Fibroblast of skin of right biceps (primary cell): ENCODE results near the gene PDLIM5.
A peak's percentile ranks its signal among the peaks of the same experiment; 100 is the strongest.

Source experiments
- DNase-seq: peaks from one replicate; pipeline ENCODE4 v3.0.0-alpha.2; 2013

PDLIM5 gene

DNA sequence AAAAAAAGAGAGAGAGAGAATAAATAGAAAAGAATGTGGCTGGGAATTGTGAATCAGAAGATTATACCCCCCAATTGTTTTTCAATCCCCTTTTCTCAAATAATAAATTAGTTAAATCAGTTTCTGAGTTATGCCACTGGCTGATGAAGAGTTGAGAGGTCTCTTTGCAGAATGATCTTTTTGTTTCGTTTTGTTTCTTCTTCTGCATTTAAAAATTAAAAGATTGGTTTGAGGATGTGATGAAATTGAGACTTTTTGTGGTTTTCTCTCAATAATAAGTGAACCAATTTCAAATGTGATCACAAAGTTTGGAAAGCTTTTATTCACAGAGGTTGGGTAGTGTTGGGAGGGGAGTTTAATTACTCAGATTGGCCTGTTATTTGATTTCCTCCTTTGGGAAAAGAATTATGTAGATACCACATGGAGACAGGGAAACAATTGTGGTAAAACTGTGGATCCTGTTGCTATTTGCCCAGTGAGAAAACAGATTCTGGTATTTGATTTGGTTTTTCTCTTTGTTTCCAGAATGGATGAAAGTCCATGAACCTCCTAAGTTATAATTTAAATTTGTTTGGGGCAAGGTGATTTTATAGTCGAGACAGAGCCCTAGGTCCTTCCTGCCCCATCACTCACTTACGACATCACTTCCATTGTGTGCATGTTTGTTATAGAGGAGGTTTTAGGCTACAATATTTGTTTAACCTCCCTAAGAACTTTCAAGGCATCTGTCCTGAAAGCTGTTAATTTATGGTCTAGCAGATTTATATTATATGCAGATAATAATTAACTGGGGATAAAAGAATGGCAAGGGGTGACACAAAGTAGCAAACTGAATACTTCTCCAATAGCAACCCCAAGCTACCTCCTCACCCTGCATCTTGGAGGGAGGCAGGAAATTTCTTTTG lies 214.0 kb downstream of the PDLIM5 start:
- DNase-seq: no peak

DNA sequence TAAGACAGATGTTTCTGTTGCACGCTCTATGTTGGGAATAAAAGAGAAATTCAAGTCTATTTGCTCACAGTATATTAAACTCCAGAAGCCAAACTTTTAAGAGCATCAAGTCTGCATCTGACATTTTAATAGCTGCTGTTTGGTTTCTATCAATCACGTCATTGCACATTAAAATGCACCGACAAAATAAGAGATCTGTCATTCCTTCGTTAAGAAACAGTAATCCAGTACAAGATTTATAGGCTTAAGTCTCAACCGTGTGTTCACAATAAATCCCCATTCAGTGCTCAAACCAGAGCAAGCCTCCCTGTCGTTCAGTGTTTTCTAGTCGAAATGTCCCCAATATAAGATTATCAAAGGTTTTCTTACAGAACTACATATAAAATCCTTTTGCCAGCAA lies 217.0 kb downstream of the PDLIM5 start:
- DNase-seq: no peak

DNA sequence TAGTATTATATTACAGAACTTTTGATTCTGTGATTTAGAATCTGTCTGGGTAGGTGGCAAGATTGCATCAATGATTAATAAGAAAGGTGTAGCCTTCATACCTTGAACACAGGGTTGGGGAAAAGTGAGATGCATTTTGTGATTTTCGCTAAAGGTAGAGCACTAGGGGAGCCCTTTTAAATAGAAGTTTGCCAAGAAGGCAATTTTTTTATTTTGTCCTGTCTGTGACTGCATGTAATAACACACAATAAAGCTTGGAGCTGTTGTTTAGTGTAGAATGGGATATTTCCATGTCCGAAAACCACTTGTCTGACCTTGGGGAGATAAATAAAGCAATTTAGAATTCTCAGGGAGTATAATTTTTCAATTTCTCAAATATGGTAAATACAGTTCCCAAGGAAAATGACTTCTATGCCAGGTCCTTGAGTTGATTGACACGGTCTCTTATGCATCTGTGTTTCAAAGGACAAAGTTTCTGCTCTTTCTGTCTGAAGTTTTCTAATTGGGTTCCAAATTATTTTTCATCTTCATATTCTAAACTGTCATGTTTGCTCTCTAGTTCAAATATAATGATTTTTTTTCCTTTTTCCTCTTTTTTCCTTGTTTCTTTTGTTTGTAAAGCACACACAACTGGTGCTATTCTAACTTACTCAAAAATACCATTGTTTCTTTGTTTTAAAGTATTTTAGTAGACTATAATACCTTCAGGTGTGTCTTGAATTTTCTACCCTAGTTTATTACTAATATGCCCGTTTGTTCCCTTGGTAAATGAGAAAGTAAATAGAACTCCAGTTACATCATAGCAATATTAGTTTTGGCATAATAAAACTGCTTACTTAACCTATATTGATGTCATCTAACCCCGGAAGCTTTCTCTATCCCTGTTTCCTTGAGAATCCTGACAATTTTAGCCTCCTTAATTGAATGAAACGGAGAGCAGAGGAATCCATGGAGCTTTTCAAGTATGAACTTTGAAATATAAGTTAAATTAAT lies 218.2 kb downstream of the PDLIM5 start:
- DNase-seq: no peak

DNA sequence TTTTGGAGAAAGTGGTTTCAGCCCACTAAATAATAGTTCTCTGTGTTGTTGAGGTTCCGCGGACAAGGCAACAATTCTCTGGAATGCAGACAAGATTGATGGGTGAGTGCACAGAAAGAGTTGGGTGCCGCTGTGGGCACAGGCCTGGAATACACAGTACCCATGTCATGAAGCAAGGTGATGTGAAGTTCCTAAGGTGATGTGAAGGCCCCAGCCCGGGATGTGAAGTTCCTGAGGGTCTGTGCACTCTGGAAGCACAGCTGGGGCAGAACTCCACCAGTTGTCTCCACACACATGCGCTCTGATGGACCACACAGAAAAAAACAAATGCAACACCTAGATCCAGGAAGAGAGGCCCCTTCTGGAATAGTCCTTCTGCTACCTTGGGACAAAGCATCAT lies 219.4 kb downstream of the PDLIM5 start:
- no peak for DNase-seq

DNA sequence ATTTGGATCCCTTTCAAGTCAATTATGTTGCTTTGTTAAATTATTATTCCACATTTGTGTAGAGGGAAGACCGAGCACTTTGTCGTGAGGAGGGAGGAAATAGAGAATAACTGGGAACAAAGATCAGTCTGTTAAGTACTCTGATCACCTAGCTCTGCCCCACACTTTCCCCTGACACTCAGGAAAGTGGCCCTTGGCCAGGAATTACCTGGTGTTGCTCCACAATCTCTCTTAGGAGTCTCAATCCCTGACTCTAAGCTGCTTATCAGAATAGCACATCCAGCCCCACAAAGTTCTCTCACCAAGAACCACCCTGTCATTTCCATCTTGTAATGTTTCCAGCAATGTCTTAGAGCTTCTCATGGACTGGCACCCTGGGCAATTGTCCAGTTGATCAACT lies 222.2 kb downstream of the PDLIM5 start:
- no peak for DNase-seq

DNA sequence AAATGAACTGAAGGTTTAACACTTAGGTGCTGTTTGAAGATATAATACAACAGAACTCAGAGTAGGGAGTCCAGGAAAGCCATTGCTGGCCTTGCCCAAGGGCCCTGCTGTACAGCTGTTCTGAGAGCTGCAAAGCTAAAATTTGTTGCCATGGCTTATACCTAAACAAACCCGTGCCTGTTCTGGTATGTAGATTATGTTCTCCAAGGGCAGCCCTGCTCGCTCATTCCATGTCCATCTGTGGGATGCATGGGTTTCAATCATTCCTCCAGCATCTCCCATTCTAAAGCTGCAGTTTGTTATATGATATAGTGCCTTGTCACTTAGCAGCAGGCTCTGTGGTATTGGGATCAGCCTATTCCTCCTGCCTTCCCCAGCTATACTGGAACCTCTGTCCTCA lies 225.2 kb downstream of the PDLIM5 start:
- DNase-seq: peak; percentile 40

DNA sequence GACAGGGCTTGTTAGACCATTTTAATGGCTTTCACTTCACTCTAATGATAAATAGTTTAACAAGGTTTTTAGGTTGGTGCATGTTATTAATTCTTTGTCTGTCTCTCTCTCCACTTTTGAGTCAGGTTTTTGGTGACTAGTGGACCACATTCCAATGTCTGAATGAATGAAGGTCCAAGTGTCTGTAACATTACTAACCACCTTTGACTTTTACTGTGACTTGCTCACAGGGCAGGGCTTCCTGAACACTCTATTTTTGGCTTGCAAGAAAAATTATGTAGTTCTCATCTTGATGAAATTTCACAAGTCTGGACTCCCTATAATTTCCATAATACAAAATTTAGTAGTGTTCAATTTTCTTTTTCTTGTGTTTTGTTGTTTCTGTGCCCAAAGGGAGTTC lies 227.2 kb downstream of the PDLIM5 start:
- DNase-seq: peak; percentile 66

DNA sequence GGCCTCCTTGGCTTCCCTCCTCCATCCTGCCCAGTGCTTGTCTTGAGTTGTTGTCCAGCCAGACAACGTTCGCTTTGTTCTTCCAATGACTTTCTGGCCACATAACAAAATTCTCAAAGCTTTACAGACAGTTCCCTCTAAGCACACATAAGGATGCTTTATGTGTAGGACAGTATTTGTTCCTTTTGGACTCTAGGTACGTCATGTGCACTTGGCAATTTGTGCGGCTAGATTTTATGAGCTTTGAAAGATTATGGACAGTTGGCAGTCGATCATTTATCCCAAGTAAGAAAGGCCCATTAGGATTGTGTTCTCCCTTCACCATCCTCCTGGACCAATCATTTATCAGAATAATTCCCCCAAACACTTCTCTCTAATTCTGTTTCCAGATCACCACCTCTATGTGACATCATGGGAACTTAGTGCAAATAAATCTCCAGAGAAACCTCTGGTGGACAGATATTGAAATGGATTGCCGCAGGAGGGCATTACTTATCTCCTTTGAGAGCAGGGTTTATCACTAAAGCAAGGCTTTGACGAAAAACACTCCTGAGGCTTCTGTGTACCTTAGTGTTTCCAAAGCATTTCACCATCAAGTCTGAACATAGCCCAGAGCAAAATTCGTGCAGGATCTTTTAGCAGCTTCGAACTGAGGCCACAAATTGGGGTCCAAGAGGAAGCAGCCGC lies 228.6 kb downstream of the PDLIM5 start:
- DNase-seq: no peak

DNA sequence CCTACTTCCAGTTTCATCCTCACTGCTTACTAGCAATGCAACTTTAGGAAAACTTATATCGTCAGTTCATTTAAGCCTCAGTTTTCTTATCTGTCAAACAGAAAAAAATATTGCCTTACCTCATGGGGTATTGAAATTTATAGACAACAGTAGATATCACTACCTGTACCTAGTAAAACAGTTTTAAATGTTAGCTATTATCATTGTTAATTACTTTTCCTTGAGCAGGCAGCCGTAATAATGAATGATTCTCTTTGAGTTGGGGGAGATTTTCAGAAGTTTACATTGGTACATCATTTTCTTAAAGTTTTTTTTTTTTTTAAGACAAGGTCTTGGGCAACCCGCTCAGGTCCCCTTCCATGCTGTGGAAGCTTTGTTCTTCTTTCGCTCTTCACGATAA lies 234.3 kb downstream of the PDLIM5 start:
- DNase-seq: no peak

DNA sequence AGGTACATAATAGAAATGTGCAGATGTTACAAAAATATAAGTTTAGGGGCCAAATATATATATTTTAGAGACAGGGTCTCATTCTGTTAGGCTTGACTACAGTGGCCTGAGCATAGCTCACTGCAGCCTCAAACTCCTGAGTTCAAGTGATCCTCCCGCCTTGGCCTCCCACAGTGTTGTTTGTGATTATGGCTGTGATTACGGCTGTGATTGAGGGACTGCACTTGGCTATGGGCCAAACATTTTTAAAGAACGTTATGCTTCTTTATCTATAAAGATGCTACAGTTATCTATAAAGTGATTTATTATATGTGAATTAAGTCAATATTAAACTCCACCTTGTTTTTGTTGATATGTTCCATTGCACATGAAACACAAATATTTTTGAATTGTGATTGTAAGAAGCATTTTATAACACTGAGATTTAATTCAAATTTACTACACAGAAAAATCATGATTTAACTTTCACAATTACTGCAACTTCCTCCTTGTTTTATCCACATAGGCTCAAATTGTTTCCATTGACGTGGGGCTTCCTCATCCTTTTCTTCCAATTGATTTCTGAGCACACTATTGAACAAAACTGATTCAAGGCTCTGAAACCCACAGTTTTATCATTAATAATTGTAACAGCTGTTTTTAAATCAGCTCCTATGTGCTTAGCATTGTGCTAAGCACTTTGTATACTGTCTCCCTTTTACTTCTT lies 237.6 kb downstream of the PDLIM5 start:
- no peak for DNase-seq

DNA sequence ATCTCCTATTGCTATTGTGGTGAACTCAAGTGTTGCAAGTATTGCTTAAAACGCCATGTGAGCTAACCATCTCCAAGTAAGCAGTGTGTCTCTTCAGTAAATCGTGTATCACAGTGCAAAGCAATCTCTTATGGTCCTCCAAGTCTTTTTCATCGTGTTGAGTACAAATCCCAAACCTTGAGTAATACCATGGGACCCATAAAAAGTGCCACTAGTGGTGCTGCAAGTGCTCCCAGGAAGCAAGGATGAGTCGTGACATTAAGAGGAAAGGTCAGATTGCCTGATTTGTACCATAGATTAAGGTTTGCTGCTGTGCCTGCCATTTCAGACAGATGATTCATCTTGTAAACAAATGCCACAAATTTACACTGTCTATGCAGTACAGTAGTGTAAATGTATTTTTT lies 239.1 kb downstream of the PDLIM5 start:
- DNase-seq: peak; percentile 75

DNA sequence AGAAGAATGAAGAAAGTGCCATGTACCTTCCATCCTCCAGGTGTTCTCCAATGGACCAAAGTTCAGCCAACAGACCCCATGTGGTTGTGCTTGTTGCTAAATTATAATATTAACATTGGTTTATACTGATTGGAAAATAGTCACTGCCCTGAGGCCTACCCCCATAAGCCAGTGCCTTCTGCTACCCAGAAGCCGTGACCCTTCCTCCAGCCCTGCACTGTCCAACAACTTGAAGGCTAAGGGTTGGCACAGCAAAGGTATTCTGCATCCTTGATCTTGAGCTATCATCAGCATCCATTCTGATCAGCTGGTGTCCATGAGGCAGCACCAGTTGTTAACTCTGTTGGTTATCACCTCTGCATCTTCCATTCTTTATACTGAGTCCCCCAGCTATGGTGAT lies 239.8 kb downstream of the PDLIM5 start:
- DNase-seq: no peak

DNA sequence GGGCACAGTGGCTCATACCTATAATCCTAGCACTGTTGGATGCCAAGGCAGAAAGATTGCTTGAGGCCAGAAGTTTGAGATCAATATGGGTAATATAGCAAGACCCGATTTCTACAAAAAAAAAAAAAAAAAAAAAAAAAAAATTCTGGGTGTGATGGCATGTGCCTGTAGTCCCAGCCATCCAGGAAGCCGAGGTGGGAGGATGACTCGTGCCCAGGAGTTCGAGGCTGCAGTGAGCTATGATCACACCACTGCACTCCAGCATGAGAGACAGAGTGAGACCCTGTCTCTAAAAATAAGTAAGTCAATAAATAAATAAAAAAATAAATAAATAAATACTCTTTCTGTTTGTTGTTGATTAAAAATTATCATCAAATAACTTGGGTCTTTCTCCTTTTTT lies 243.6 kb downstream of the PDLIM5 start:
- peak; percentile 38 for DNase-seq

DNA sequence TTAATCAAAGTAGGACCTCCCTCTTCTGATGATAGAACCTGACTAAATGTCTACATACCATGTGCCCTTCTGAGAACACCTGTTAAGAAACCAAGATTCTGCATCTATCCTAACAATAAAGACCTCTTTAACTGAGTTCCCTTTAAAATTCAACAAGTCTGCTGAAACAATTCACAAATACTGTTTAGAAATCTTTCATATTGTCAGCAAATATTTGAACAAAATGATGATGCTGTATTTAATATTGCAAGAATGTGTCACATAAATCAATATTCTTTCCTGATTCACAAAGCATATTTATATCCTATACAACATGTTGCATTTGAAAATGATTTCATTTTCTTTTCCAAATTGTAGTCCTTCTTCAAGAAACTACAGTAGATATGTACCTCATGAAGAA lies 246.4 kb downstream of the PDLIM5 start:
- no peak for DNase-seq

DNA sequence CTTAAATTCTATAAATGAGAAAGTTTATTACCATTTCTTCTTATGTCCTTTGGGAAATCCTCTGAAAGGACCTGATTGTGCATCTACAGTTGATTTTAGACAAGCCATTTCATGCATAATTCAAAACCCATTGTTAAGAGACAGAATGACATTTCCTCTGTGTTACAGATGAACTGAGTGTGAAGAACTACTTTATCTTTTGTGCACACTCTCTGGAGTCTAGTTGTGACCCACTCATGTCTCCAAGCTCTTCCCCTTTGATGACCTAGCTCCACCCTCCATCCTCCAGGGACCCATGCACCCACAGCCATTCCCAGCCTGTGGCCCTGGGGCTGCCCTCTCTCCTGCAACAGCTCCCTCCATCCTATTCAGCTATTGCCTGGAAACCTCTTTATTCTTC lies 248.6 kb downstream of the PDLIM5 start:
- DNase-seq: no peak

DNA sequence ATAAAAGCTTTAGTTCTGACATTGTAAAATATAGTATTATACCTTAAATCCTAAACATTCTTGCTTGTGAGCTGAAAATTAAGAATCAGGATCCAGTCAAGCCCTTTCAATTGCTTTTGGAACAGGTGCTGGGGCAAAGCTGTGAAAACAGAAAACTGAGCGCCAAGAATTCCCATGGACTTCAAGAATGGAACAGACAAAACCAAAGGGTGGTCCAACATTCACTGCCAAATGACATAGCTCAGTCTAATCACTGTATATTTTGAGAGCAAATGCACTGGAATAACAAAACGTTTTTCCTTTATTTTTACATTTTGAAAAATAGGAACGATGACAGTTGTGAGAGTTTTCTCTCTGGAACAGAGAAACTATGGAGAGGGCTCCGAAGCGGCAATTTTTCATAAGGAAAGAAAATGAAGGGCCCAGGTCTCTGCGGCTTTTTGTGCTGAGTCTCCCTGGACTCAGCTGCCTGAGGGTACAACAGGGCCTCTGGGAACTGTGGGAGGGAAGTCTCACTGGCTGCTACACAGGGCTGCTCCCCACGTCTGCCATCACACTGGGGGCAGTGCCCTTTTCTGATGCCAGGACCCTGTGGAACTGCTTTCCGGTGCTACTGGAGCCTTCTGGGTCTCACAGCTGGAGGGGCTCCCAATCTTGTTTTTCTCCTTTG lies 250.0 kb downstream of the PDLIM5 start:
- no peak for DNase-seq

DNA sequence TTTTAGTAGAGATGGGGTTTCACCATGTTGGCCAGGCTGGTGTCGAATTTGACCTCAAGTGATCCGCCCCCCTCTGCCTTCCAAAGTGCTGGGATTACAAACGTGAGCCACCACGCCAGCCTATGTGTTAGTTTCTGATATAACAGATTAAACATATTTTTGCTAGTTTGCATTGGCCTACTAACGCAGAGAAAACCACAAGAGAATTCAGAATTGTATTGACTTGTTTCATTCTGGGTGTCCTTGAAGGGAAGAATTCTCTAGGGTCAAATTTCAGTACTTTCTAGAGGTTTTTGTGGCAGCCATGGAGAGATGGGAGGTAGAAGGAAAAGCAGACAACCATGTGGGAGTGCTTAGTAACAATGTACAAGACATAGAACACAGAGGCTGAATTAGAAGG lies 259.9 kb downstream of the PDLIM5 start:
- DNase-seq: peak; percentile 34

DNA sequence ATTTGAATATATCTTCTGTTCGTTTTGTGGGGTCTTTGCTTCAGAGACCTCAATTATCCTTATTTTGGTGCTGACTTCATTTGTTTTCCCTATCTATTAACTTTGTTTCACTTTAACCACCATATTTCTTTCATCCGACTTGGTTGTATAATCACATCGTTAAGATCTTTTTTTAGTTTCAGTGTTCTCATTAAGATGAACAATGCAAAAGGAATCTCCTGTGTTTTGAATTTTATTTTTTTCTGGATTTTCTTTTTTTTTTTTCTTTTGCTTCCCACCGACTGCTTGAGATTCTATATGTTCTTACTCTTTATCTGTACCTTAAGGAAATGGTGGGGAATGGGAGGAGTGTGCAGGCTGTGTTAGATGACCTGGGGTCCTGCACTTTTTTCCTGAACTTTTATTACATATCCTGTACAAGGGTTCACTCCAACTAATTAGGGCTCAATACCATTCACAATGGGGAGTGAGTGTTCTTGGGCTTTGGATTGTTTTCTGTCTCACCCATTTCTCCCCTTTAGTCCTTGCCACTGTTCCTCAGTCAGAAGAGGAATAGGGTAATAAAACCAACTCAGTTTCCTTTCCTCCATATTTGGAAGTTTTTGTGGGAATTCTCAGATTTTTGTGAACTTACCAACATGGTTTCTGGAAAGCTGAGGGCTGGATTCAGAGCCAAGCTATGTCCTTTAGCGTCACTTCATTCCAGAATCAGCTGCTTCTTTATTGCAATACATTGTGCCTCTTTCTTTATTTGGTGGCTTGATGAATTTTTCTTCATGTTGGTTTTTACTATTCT lies 262.8 kb downstream of the PDLIM5 start:
- peak; percentile 93 for DNase-seq

DNA sequence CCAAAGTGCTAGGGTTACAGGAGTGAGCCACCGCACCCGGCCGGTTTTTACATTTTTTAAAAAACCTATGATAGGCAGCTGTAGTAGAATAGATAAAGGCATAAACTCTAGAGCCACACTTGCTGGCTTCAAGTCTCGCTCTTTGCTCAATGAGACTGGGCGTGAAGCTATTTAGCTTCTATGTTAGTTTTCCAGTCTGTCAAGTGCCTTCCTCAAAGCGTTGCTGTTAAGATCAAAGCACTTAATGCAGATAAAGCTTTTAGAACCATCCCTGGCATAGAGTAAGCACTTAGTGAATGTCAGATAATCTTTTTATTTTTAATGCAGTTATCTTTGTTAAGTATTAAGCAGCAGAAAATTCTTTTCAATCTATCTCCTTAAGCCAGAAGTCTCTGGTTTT lies 264.0 kb downstream of the PDLIM5 start:
- no peak for DNase-seq
